Activated CD4-positive, alpha-beta T cell treated with anti-CD3 and anti-CD28 coated beads for 36 hours (primary cell): ENCODE measurements around the gene XIST. TPM values are rescaled to one million over a fixed set of nuclear protein-coding genes. Genes with fewer than 3 reads are reported as not detected.

Source experiments
- ATAC-seq: fragments of 200-7000 bp; cut with Tn5 transposase; one replicate; pipeline ENCODE4 v1.10.0; 2021; ENCODE audit warnings: mild to moderate bottlenecking, moderate library complexity
- CTCF ChIA-PET: fragments of 350-600 bp; sonication (Branson Sonifier 250); formaldehyde crosslinking; loops from one replicate; lab custom pipeline; 2021; ENCODE audit warnings: antibody characterized with exemption; lab: Charles Lee
- POLR2A ChIA-PET: fragments of 350-600 bp; sonication (Branson Sonifier 250); formaldehyde crosslinking; loops from one replicate; lab custom pipeline; 2021; ENCODE audit warnings: antibody characterized with exemption, inconsistent platforms; lab: Charles Lee
- DNase-seq: peaks from one replicate; pipeline ENCODE4 v3.0.0-alpha.2; 2020
- H3K27ac Mint-ChIP-seq: one replicate; pipeline ENCODE4 v1.8.0; 2021; ENCODE audit warnings: mixed read lengths
- H3K27me3 Mint-ChIP-seq: one replicate; pipeline ENCODE4 v1.8.0; 2021; ENCODE audit warnings: mixed read lengths
- H3K36me3 Mint-ChIP-seq: one replicate; pipeline ENCODE4 v1.8.0; 2021; ENCODE audit warnings: low read depth, mixed read lengths
- H3K4me1 Mint-ChIP-seq: one replicate; pipeline ENCODE4 v1.8.0; 2021; ENCODE audit warnings: mixed read lengths
- H3K4me3 Mint-ChIP-seq: one replicate; pipeline ENCODE4 v1.8.0; 2021; ENCODE audit warnings: mild to moderate bottlenecking, moderate library complexity, mixed read lengths
- H3K9me3 Mint-ChIP-seq: one replicate; pipeline ENCODE4 v1.8.0; 2021; ENCODE audit warnings: low read depth, mixed read lengths
- intact Hi-C, 2 experiments: fragments of 100-400 bp; cut with DNase I in 1 of 2; cut with micrococcal nuclease in 1 of 2; formaldehyde crosslinking; loops; one replicate each; pipeline versions ENCODE4 v1.14.2 to v1.15.1; 2022 to 2024; cut with DNase I, micrococcal nuclease
- total RNA-seq, 2 experiments: library from RNA; stranded (reverse); gene quantifications; one replicate each; pipeline ENCODE4 v1.2.3, GENCODE V29; 2021

Gene XIST
- total RNA-seq, 2 experiments from 2014 or later = not detected

DNA sequence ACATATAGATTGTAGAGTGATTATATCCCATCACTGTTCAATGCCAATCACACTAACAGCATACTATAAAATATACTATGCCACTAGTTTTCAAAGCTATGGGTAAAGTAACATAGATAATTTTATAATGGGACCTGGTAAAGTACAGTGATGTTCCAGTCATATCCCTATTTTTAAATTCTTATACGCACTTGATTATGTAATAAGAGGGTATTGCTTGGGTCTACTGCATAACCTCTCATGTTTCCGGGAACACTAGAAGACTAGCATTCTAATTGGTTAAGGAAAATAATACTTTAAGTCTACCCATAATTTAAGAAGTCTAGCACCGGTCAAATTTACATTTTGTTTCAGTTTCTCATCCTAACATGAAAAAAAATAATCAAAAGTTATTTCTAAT is 14.4 kb downstream of the XIST start:
- Mint-ChIP-seq H3K36me3 (no peaks in the 10 kb centered on the region), H3K4me1 (no peaks in the 10 kb centered on the region), H3K27me3 (peaks cover 2% of the 10 kb centered on the region), H3K27ac (no peak overlapping the region), H3K9me3 (no peaks in the 10 kb centered on the region), H3K4me3 (no peak overlapping the region)
- DNase-seq = no peak
- POLR2A ChIA-PET = no interaction called here
- no peak for ATAC-seq
- intact Hi-C loops = no loop called here
- CTCF ChIA-PET = no interaction called here

DNA sequence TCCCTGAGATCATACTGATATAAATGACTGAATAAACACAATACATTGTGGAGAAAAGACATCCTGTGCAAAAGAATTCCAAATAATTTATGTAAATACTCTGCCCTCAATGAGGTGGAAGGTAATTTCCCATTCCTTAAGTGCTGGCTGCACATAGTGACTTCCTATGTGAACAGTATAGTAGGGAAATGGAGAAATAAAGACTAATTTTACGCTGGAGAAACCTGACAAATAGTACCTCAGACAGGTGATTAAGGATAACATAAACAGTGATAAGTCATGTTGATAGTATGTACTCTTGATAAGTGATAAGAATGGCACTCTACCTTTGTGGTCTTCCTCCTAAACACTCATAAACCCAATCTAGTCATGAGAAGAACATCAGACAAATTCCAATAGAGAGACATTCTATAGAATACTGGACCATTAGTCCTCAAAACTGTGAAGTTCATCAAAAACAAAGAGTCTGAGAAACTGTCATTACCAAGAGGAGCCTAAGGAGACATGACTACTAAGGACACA is 15.5 kb downstream of the XIST start:
- ATAC-seq (no peak), DNase-seq (no peak)
- intact Hi-C loops = no loop called here
- Mint-ChIP-seq H3K36me3 (no peaks in the 10 kb centered on the region), H3K4me1 (no peaks in the 10 kb centered on the region), H3K9me3 (no peaks in the 10 kb centered on the region), H3K4me3 (no peak overlapping the region), H3K27ac (no peak overlapping the region), H3K27me3 (peaks cover 2% of the 10 kb centered on the region)
- CTCF ChIA-PET = no interaction called here
- POLR2A ChIA-PET = no interaction called here

DNA sequence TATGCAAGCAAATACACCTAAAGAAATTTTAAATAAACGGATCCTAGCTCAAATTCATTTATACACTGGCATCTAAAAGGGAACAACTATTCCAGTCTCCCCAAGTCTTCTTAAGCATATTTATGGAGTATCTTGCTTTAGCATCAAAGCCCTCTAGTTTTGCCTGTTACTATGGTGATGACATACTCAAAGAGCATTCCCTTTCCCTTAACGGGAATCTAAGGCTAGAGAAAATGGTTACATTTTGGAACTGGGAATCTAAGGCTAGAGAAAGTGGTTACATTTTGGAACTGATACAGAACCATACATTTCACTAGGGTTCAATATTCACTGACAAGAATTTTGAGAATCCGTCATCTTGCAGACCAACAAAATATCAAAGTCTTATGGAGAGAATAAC is 18.3 kb downstream of the XIST start:
- POLR2A ChIA-PET = no interaction called here
- no peak for DNase-seq
- intact Hi-C loops = no loop called here
- Mint-ChIP-seq H3K27me3 (peaks cover 4% of the 10 kb centered on the region), H3K4me1 (no peaks in the 10 kb centered on the region), H3K36me3 (no peaks in the 10 kb centered on the region), H3K27ac (no peak overlapping the region), H3K9me3 (no peaks in the 10 kb centered on the region), H3K4me3 (no peak overlapping the region)
- no peak for ATAC-seq
- CTCF ChIA-PET = no interaction called here

DNA sequence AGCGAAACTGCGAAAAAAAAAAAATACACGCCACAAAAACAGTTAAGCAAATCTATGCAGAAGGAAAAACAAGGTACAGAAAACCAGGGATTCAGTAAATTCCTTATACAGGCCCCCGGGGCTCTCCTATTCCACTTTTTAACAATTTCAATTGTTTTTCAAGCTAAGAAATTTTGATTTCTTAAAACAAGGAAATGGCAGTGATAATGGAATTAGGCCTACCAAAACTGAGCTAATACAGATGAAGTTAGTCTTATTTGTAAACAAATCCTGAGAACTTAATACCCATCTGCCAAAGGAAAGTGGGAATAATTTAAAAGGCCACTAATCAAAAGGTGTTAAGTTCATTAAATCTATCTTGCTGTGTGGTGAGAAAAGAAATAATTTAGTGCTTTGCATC is 20.2 kb downstream of the XIST start:
- intact Hi-C loops = no loop called here
- peaks cover 6% of the 10 kb centered on the region for H3K27me3 Mint-ChIP-seq
- CTCF ChIA-PET = no interaction called here

DNA sequence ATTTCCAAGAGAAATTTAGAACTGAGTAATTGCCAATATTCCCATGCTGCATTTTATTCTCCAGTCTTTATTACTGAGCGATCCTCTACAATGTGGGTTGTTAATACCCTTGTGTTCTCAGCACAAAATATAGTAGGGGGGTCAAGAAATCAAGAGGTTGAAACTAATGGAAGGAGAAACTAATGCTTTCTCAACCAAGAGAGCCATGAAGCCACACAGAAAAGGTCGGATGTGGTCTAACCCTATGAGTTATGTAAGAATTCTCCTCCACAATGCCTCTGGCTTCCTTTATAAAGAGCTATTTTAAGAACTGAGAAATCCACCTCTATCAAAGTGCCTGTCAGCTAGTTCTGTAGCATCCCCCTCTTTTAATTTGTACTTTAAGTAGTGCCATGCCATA is 21.0 kb downstream of the XIST start:
- Mint-ChIP-seq H3K27me3 (peaks cover 6% of the 10 kb centered on the region), H3K4me3 (no peak overlapping the region), H3K27ac (no peak overlapping the region), H3K9me3 (no peaks in the 10 kb centered on the region), H3K4me1 (no peaks in the 10 kb centered on the region), H3K36me3 (no peaks in the 10 kb centered on the region)
- ChIA-PET CTCF (no interaction called here), POLR2A (no interaction called here)
- no peak for DNase-seq
- ATAC-seq = no peak
- intact Hi-C loops = no loop called here

More for the DNA sequence above, 20.2 kb downstream of the XIST start:
- Mint-ChIP-seq H3K4me3 (no peak overlapping the region), H3K36me3 (no peaks in the 10 kb centered on the region), H3K27ac (no peak overlapping the region), H3K4me1 (no peaks in the 10 kb centered on the region), H3K9me3 (no peaks in the 10 kb centered on the region)
- DNase-seq (no peak), ATAC-seq (no peak)
- POLR2A ChIA-PET = no interaction called here

GRCh38 chrX:73830489-73831414 is 21.8 kb downstream of the XIST start:
- ATAC-seq (no peak), DNase-seq (no peak)
- POLR2A ChIA-PET = no interaction called here
- CTCF ChIA-PET = interaction anchor here (0.6 kb wide), 1 partner anchor 1622 kb away, joined by 5 read pairs; no protein-coding TSS in a partner anchor
- Mint-ChIP-seq H3K27ac (no peak overlapping the region), H3K4me1 (no peaks in the 10 kb centered on the region), H3K36me3 (no peaks in the 10 kb centered on the region), H3K9me3 (no peaks in the 10 kb centered on the region), H3K4me3 (no peak overlapping the region), H3K27me3 (peaks cover 6% of the 10 kb centered on the region)
- intact Hi-C loops = no loop called here

DNA sequence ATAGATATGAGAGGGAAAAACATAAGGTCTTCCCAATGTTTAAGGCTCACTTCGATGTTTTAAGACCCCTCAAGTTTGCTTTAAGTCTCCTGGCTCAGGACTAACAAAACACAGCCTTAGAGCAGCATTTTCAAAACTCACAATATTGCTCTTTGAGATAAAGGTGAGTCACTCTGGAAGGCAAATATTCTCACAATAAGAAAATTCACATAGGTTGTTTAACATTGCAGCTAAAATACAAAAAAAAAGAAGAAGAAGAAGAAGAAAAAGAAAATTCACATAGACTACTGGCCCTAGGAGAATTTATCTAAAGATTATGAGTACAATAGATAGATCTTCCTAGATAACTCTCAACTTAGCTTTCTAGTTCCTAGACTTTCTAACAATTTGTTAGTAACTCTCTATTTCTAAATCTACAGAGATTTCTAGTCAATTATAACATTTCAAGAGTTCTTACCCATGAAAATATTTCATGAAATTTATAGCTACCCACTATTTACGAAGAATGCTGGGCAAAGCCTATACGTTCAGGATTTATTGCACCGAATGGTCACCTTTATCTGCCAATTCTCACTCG is 22.5 kb downstream of the XIST start:
- Mint-ChIP-seq H3K27ac (no peak overlapping the region), H3K4me1 (no peaks in the 10 kb centered on the region), H3K27me3 (peaks cover 4% of the 10 kb centered on the region), H3K36me3 (no peaks in the 10 kb centered on the region), H3K4me3 (no peak overlapping the region), H3K9me3 (no peaks in the 10 kb centered on the region)
- ATAC-seq = no peak
- DNase-seq = no peak
- intact Hi-C loops = no loop called here
- ChIA-PET POLR2A (no interaction called here), CTCF (interaction anchor here (0.6 kb wide), 1 partner anchor 1621 kb away, joined by 5 read pairs; no protein-coding TSS in a partner anchor)

DNA sequence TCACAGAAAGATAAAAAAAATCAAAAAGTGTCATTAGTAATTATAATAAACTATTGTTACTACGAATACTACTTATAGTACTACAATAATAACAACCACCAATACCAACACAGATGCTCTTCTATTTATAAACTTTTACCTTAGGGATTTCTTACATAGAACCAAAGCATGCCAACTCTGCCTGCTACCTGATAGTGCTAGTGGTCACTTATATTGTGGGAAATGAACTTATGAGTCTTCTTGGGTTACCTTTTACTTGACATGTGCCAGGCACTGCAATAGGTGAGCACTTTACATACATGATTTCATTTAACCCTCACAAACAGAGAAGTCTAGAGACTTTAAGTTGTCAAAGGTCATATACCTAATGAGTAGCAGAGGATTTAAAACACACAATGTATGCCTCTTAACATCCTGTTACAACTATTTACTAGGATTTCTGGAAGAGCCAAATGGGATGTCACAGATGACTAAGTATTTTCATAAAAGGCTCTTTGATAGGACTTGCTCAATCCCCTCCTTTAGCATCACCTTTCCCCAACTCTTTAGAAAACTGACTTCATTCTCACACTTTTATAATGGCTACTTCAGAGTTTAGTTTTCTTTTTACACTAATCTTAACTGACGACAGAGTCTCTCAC is 24.3 kb downstream of the XIST start:
- no peak overlapping the region for H3K27ac Mint-ChIP-seq
- intact Hi-C loops = no loop called here
- ChIA-PET CTCF (no interaction called here), POLR2A (no interaction called here)
- DNase-seq = no peak
- H3K27me3 Mint-ChIP-seq = peaks cover 3% of the 10 kb centered on the region
- no peaks in the 10 kb centered on the region for H3K36me3 Mint-ChIP-seq
- no peaks in the 10 kb centered on the region for H3K4me1 Mint-ChIP-seq
- ATAC-seq = no peak
- H3K9me3 Mint-ChIP-seq = no peaks in the 10 kb centered on the region
- no peak overlapping the region for H3K4me3 Mint-ChIP-seq

DNA sequence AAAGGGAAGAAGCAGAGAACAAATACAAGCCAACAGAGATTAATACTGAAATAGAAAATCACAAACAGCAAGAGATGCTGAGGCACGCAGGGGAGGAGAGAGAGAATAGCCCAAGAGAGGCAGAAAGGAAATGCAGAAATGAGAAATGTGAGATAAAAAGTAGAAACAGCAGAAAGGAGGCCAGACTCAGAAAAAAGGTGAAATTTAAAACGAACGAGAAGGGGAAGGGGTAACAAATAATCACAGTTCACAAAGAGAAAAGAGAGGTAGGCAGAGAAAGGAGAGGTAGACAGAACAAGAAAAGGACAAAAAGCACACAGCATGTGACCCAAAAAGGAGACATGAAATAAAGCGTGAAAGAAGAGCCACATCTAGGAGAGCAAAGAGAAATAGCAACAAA is 25.1 kb downstream of the XIST start:
- ATAC-seq (no peak), DNase-seq (no peak)
- H3K4me3 Mint-ChIP-seq = no peak overlapping the region
- ChIA-PET POLR2A (no interaction called here), CTCF (no interaction called here)
- H3K9me3 Mint-ChIP-seq = no peaks in the 10 kb centered on the region
- intact Hi-C loops = no loop called here
- no peaks in the 10 kb centered on the region for H3K36me3 Mint-ChIP-seq
- H3K4me1 Mint-ChIP-seq = no peaks in the 10 kb centered on the region
- H3K27ac Mint-ChIP-seq = no peak overlapping the region
- H3K27me3 Mint-ChIP-seq = peaks cover 3% of the 10 kb centered on the region

DNA sequence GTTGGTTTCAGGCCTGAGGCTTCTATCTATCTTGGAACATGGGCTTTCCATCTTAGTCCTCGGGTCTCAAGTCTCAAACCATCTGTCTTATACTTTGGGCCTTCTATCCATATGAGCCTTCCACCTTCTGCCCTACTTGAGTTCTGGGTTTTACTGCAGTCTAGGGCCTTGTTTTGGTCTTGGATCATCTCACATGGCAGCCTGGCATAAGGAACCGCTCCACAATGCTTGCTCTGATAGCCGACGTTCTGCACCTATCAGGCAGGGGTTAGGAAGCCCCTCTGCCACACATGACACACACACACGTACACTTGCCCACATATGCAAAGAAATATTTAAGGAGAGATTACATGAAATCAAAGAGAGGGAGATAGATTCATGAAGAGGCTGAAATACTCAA is 25.5 kb downstream of the XIST start:
- ATAC-seq (no peak), DNase-seq (no peak)
- no peaks in the 10 kb centered on the region for H3K9me3 Mint-ChIP-seq
- H3K27ac Mint-ChIP-seq = no peak overlapping the region
- H3K36me3 Mint-ChIP-seq = no peaks in the 10 kb centered on the region
- ChIA-PET POLR2A (no interaction called here), CTCF (no interaction called here)
- H3K4me1 Mint-ChIP-seq = no peaks in the 10 kb centered on the region
- peaks cover 3% of the 10 kb centered on the region for H3K27me3 Mint-ChIP-seq
- H3K4me3 Mint-ChIP-seq = no peak overlapping the region
- intact Hi-C loops = no loop called here

DNA sequence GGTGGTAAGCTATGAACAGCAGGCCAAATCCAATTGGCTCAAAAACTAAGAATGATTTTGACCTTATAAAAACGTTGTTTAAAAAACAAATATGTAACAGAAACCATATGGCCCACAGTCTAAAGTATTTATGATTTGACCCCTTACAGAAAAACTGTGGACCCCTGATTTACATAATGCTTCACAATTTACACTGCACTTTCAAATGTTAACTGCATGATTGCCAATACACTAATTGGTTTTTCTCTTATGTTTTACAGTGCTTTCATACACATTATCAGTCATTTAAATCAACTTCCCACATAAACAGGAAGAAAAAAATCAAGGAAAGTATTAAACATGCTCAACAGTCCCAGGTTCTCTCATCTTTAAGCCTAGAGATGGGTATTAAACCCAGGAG is 26.9 kb downstream of the XIST start:
- DNase-seq = no peak
- Mint-ChIP-seq H3K36me3 (no peaks in the 10 kb centered on the region), H3K9me3 (no peaks in the 10 kb centered on the region), H3K27me3 (peaks cover 2% of the 10 kb centered on the region), H3K27ac (no peak overlapping the region), H3K4me1 (no peaks in the 10 kb centered on the region), H3K4me3 (no peak overlapping the region)
- ChIA-PET CTCF (no interaction called here), POLR2A (no interaction called here)
- no peak for ATAC-seq
- intact Hi-C loops = no loop called here
